ENCODE measurements around the gene RRP12.

Gene RRP12

DNA sequence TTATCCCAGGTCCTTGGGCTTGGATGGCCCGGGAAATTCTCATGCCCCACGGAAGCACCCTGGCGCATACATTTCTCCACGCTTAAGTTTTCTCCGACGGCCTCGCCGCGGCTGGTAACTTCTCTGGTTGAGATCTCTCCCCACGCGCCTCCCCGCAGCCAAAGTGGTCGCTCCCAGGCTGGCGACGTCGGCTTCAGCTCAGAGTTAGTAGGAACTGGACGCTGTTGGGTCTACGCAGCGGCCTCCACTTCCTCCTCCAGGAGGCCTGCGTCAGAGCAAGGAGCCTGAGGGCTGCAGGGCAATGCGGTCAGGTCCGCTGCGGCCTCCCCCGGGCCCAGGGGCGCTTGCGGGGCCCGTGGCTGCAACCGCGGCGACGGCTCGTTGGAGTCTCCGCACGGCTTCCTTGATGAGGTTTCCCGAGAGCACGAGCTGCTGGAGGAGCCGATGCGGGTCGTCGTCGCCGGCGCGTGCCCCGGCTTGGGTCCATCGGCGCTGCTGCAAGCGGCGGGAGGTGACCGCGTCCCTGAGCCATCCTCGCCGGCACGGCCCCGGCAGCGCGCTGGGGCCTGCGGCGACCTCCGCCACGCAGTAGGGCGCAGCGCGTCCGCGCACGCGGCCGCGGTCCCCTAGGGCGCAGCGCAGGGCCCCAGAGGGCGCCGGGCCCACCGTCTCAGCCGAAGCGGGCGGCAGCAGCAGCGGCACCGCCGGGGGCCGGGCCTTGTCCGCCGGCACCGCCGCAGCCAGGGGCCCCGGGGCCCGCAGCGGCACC is 67.4 kb downstream of the RRP12 start:
- no peak for DNase-seq

- DNase-seq: no peak
These were observed 67.9 kb downstream of the RRP12 start for GRCh38 chr10:97333351-97333600.

GRCh38 chr10:97332591-97333350 is 68.4 kb downstream of the RRP12 start:
- no peak for DNase-seq

GRCh38 chr10:97331153-97331703 is 69.9 kb downstream of the RRP12 start:
- no peak for DNase-seq

DNA sequence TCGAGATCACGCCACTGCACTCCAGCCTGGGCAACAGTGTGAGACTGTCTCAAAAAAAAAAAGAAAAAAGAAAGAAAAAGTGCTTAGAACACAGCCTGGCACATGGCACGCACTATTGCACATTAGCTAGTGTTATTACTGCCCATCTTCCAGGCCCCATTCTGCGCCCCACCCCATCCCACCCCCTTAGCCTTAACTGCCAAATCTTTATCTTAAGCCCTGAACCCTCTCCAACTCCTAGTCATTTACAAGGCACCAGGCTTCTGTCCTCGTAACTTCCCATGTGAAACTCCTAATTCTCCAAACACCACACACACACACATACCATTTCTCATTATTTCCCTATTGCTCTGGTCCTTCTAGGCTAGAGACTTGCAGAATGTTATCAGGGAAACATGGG is 71.4 kb downstream of the RRP12 start:
- no peak for DNase-seq

DNA sequence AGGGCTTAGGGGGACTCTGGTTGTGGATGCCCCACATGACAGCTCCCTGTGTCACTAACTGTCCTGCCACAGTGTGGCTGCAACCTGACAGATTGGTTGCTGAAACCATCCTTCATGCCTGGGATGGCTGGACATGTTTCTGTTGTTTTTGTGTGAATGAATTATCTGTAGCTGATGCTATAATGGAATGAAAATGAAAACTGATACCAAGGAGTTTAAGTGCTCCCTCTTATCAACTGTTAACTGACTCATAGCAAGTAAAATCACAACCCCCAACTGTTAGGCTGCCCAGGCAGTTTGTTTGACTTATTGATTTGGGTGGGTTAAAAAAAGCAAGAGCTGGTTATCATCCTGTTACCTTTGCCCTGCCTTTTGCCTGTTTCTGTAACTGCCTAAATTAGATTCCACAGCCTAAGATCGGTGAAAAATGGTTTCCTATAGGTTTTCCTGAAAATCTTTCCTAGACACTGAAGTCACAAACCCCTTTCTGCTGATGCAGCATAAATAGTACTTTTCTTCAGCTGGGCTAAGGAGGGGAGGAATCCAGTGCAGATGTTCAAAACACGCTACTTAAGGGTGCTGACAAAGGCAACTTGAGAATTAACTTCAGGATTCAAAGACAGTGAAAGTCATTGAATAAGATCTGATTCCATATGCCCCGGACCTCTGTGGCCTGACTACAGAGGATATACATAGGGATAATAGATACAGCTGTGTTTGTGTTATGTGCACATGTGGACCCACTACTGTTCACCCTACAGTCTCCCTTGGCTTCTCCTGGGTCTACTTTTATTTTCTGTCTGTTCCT is 72.3 kb downstream of the RRP12 start:
- no peak for DNase-seq

DNA sequence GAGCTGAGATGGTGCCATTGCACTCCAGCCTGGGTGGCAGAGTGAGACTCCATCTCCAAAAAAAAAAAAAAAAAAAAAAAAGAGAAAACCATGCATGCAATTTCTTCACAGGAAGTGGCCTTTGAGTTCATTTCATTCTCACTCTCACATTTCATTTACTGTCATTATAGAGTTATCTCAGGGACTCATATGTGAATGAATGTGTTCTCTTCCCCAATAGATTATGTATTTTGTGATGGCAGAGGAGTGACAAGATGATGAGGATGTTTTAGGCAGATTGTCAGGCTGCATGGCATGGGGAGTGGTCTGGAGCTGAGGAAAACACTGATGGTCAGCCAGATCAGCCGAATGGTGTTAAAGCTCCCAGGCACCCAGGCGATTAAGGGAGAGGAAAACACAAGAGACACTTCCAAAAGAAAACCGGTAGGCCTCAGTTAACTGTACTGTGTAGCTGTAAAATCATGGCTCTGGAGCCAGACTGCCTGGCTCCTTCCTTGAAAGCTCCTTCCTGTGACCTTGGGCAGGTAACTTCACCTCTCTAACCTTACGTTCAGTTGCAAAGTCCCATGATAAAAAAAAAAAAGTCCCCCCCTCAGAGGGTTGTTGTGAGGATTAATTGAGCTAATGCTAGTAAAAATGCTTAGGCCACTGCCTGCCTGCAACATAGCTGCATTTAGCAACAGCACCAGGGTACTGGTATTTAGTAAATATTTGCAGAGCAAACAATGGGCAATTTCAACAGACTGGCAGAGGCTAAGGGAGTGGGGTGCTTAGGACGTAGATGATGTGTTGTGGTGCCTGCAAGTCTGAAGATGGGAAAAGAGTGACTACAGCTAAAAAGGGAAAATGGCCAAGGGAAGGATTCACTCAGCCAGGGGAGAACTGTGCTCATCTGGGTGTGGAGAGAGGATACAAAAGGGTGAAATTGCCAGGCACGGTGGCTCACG is 73.5 kb downstream of the RRP12 start:
- peak; percentile 31 for DNase-seq

- DNase-seq: no peak
These were observed 75.4 kb downstream of the RRP12 start for GRCh38 chr10:97325754-97326153.

GRCh38 chr10:97323501-97323900 is 77.6 kb downstream of the RRP12 start:
- no peak for DNase-seq

DNA sequence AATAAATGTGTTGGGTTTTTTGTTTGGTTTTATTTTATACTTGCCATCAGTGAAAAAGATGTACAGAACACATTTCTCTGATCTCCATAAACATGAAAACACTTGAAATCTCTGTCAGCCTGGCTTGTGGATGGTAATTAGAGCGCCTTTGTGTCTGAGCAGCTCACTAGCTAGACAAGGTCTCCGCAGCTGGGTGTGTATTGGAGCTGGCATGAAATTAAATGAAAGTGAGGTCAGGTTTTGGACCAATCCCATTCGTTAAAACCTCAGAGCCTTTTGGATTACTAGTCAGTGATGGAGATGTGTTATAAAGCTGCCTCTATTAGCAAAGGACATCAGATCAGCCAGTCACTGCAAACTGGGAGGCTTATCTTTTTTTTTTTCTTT is 79.3 kb downstream of the RRP12 start:
- peak; percentile 17 for DNase-seq

GRCh38 chr10:97321032-97321803 is 79.9 kb downstream of the RRP12 start:
- DNase-seq: peak; percentile 42

DNA sequence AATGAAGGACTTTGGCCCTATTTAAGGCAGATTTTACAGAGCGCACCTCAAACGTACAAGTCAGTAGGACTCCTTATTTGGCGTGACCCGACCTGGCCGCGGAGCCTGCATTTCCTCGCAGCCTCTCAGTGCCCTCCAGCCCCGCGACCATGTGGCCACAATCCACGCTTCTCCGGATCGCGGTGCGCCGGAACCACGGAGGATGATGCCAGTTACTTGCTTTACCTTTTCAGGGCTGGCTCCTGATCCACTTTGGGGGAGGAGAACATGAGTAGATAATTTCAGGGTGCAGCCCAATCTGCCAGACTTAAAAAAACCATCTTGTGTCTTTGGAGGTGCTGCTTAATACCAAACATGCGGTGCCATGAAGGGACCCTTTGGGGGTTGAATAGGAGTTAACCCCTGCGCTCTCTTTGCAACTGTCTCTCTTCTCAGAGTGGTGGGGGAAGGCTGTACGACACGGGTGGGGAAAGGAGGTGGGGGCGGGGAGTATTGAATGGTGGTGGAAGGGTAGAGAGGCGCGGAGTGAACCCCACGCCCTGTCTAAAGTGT is 80.6 kb downstream of the RRP12 start:
- DNase-seq: no peak

DNA sequence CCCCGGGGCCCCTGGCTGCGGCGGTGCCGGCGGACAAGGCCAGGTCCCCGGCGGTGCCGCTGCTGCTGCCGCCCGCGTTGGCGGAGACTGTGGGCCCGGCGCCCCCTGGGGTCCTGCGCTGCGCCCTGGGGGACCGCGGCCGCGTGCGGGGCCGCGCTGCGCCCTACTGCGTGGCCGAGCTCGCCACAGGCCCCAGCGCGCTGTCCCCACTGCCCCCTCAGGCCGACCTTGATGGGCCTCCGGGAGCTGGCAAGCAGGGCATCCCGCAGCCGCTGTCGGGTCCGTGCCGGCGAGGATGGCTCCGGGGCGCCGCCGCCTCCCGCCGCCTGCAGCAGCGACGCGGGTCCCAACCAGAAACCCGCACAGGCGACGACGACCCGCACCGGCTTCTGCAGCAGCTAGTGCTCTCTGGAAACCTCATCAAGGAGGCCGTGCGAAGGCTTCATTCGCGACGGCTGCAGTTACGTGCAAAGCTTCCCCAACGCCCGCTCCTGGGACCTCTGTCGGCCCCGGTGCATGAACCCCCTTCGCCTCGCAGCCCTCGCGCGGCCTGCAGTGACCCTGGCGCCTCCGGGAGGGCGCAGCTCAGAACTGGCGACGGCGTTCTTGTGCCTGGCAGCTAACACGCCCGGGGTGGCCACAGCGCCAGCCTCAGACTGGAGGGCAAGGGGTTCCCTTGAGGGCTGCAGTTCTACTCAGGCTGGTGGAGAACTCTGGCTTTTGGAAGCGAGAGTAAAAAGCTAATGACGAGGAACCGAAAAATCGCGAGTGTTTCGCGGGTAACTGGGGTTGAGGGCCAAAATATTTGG is 81.3 kb downstream of the RRP12 start:
- peak; percentile 38 for DNase-seq

DNA sequence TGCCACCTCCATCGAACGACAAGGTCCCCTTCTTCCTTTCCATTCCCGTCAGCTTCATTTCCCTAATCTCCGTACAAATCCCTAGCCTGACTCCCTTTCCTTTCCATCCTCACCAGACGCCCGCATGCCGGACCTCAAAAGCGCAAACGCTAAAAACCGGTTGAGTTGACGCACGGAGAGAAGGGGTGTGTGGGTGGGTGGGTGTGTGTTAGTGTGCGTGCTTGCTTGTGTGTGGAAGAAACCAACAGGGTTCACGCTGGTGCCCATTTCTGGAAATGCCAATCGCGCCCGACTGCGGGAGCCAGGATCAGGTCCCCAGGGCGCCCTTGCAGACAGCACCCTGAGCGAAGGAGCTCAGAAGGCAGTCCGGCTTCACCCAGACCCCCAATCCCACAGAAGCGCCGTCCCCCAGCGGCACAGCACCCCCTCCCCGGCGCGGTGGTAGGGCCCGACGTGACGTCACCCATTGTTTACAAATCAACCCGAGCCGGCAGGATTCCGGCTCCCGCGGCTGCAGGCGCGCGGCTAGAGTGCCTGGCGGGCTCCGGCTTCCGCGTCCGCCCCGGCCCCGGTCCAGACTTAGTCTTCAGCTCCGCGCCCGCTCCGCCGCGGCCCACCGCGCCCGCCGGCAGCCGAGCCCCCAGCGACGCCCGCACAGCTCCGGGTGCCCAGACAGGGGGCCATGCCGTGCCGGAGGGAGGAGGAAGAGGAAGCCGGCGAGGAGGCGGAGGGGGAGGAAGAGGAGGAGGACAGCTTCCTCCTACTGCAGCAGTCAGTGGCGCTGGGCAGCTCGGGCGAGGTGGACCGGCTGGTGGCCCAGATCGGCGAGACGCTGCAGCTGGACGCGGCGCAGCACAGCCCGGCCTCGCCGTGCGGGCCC is 82.1 kb downstream of the RRP12 start, which contains the start of gene FRAT1:
FRAT1 (plus strand) TSS at position 500 of the 880 bp plus-strand sequence; CDS start at position 683, 183 bp downstream.
- peak; percentile 80 for DNase-seq

- no peak for DNase-seq
These were observed 86.5 kb downstream of the RRP12 start for GRCh38 chr10:97314671-97315070.

DNA sequence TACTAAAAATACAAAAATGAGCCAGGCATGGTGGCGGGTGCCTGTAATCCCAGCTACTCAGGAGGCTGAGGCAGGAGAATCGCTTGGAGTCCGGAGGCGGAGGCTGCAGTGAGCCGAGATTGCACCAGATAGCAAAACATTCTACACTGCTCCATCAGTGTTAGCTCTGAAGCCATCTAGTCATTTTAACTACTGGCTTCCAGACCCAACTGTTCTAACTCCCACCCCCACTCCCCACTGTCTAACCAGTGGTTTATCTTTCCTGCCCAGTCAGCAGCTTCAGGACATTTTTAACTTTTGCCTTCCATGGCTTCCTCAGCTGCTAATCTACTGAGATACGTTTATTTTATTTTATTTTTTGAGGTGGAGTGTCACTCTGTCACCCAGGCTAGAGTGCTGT is 88.2 kb downstream of the RRP12 start:
- DNase-seq: no peak

GRCh38 chr10:97311111-97311626 is 90.0 kb downstream of the RRP12 start:
- no peak for DNase-seq

- DNase-seq: no peak
These were observed 93.0 kb downstream of the RRP12 start for GRCh38 chr10:97307866-97308780.
